B cell (primary cell): ENCODE measurements around the gene CHCHD1.
"Not testable (repeated sequence)": the region's sequence is repeated elsewhere in the genome, so short reads cannot be mapped to it uniquely, and the experiment has no call there.

ENCODE experiments used
- EZH2 ChIP-seq: IDR thresholded peaks from 2 replicates; pipeline ENCODE4 v1.6.1; 2012; ENCODE audit warnings: borderline replicate concordance, low read depth, mild to moderate bottlenecking, moderate library complexity, low read length; ENCODE audit not compliant: insufficient read depth, poor library complexity, severe bottlenecking
- TF ChIP-seq, protein P1 (sequence below): fragments of 200-600 bp; IDR thresholded peaks from one replicate; pipeline ENCODE4 v1.8.0; 2022; ENCODE audit warnings: antibody characterized with exemption, mild to moderate bottlenecking

DNA sequence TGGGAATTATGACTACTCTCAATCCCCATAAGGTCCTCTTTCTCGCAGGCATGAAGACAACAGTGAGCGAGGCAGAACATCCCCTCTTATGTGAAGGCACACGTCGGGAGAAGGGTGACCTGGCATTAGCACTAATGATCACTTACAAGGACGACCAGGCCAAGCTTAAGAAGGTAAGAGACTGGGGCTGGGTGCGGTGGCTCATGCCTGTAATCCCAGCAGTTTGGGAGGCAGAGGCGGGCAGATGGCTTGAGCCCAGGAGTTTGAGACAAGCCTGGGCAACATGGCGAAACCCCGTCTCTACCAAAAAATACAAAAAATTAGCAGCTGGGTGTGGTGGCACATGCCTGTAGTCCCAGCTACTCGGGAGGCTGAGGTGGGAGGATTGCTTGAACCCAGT, 13.6 kb downstream of the CHCHD1 start:
- TF ChIP-seq, protein P1, sequence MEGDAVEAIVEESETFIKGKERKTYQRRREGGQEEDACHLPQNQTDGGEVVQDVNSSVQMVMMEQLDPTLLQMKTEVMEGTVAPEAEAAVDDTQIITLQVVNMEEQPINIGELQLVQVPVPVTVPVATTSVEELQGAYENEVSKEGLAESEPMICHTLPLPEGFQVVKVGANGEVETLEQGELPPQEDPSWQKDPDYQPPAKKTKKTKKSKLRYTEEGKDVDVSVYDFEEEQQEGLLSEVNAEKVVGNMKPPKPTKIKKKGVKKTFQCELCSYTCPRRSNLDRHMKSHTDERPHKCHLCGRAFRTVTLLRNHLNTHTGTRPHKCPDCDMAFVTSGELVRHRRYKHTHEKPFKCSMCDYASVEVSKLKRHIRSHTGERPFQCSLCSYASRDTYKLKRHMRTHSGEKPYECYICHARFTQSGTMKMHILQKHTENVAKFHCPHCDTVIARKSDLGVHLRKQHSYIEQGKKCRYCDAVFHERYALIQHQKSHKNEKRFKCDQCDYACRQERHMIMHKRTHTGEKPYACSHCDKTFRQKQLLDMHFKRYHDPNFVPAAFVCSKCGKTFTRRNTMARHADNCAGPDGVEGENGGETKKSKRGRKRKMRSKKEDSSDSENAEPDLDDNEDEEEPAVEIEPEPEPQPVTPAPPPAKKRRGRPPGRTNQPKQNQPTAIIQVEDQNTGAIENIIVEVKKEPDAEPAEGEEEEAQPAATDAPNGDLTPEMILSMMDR = not testable (repeated sequence)
- not testable (repeated sequence) for TF ChIP-seq EZH2
